ENCODE data around the gene GRHL1. TPM values are rescaled to one million over a fixed set of nuclear protein-coding genes. Genes with fewer than 3 reads are reported as not detected.

Gene GRHL1
- total RNA-seq, 4 donors from 2014 or later, result 0.29 to 1.0 (median 0.75) TPM

DNA sequence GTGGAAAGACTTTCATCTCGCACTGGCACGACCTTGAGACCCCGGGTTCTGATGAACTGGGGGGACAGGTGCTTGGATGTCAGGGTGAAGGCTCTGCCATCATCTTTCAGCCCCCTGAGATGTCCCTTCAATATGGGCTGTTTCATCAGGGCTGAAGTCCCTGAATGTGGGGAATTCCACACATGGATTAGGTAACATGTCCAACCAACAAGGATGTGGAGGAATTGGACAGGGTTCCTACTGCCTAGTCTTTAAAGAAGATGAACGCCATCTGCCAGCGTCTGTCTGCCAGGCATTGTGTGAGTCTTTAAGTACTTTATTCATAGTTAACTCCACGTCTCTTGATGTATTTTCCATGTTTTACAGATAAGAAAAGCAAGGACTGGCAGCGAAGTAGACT is 5.9 kb upstream of the GRHL1 start:
- Histone ChIP-seq H3K4me3 (no peak overlapping the region), H3K27me3 (peaks cover 0 to 8% (median 6%) of the 10 kb centered on the region in 3 donors), H3K4me1 (no peaks in the 10 kb centered on the region), H3K9me3 (no peaks in the 10 kb centered on the region), H3K27ac (no peak overlapping the region), H3K36me3 (no peaks in the 10 kb centered on the region)
- in situ Hi-C loops (cut with MboI; ENCODE audit: low sequenced_read_pairs in 4 of 4), result no loop called here
- no peak for DNase-seq
- no peak for ATAC-seq
- TF ChIP-seq POLR2A (IDR thresholded peaks at IDR 0.05) (no peak), CTCF (IDR thresholded peaks at IDR 0.05 in 4 of 5, conservative IDR thresholded peaks at IDR 0.05 in 1 of 5) (no peak)
- intact Hi-C loops (cut with DNase I; ENCODE audit: low total_unique reads), result no loop called here

- no peak overlapping the region for H3K27ac ChIP-seq
- DNase-seq, result no peak
- no peaks in the 10 kb centered on the region for H3K4me1 ChIP-seq
- no peaks in the 10 kb centered on the region for H3K36me3 ChIP-seq
- H3K9me3 ChIP-seq, result no peaks in the 10 kb centered on the region
- intact Hi-C loops (cut with DNase I; ENCODE audit: low total_unique reads), result no loop called here
- H3K4me3 ChIP-seq, result no peak overlapping the region
- peaks cover 0 to 8% (median 6%) of the 10 kb centered on the region in 3 donors for H3K27me3 ChIP-seq
- in situ Hi-C loops (cut with MboI; ENCODE audit: low sequenced_read_pairs in 4 of 4), result no loop called here
- no peak for TF ChIP-seq POLR2A (IDR thresholded peaks at IDR 0.05)
- TF ChIP-seq CTCF (IDR thresholded peaks at IDR 0.05 in 4 of 5, conservative IDR thresholded peaks at IDR 0.05 in 1 of 5), result no peak
- no peak for ATAC-seq
Observed at GRCh38 chr2:9946076-9946475, 5.4 kb upstream of the GRHL1 start.

GRCh38 chr2:9946818-9947217 is 4.7 kb upstream of the GRHL1 start:
- Histone ChIP-seq H3K4me1 (no peaks in the 10 kb centered on the region), H3K9me3 (no peaks in the 10 kb centered on the region), H3K27me3 (peaks cover 0 to 8% (median 6%) of the 10 kb centered on the region in 3 donors), H3K27ac (no peak overlapping the region), H3K36me3 (no peaks in the 10 kb centered on the region), H3K4me3 (no peak overlapping the region)
- in situ Hi-C loops (cut with MboI; ENCODE audit: low sequenced_read_pairs in 4 of 4), result no loop called here
- DNase-seq, result no peak
- TF ChIP-seq POLR2A (IDR thresholded peaks at IDR 0.05), result no peak
- intact Hi-C loops (cut with DNase I; ENCODE audit: low total_unique reads), result no loop called here
- no peak for ATAC-seq

DNA sequence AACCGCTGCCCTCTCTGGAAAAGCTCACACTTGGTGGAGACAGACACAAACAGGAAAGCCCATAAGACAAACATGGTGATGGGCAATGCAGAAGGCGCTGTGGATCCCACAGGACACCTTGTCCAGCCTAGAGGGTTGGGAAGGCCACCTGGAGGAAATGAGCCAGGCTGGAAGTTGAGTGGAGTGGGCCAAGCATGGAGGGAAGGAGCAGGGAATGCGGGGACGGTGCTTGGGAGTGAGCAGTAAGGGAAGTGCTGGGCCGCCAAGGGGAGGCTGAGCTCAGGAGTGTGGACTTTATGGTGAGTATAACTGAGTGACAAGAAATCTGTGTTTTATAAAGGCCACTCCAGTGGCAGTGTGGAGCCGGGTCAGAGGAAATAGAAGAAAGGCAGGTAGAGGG is 2.8 kb upstream of the GRHL1 start:
- Histone ChIP-seq H3K27ac (no peak overlapping the region), H3K27me3 (peaks cover 0 to 8% (median 6%) of the 10 kb centered on the region in 3 donors), H3K4me1 (peaks cover 0 to 5% of the 10 kb centered on the region in 2 donors), H3K9me3 (no peaks in the 10 kb centered on the region), H3K4me3 (no peak overlapping the region), H3K36me3 (no peaks in the 10 kb centered on the region)
- in situ Hi-C loops (cut with MboI; ENCODE audit: low sequenced_read_pairs in 4 of 4) (no loop called here), intact Hi-C loops (cut with DNase I; ENCODE audit: low total_unique reads) (no loop called here)
- ATAC-seq, result no peak
- DNase-seq, result no peak
- TF ChIP-seq POLR2A (IDR thresholded peaks at IDR 0.05) (no peak), CTCF (IDR thresholded peaks at IDR 0.05 in 4 of 5, conservative IDR thresholded peaks at IDR 0.05 in 1 of 5) (no peak)

DNA sequence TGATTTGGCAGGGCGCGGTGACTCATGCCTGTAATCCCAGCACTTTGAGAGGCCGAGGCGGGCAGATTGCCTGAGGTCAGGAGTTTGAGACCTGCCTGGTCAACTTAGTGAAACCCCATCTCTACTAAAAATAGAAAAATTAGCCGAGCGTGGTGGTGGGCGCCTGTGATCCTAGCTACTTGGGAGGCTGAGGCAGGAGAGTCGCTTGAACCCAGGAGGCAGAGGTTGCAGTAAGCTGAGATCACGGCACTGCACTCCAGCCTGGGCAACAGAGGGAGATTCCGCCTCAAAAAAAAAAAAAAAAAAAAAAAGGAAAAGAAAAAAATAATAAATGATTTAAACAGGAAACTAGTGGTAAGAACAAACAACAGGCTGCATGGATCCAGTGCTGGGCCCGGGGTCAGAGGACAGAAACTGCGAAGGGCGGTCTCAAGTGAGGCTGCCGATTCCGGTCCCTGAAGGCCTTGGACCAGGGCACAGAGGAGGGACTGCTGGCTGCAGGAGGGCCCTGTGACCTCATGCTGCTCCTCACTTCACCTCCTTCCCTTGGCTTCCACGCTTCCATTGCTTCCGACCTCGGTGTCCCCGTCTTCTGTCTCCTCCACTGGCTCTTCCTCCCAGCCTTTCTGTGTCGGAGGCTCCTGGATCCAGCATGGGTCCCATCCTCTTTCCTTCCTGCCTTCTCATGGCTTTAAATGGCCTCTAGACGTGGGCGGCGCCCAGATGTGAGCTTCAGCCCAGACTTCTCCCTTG is 2.1 kb upstream of the GRHL1 start:
- H3K27ac ChIP-seq, result no peak overlapping the region
- peaks cover 0 to 8% (median 5%) of the 10 kb centered on the region in 3 donors for H3K27me3 ChIP-seq
- ATAC-seq (no peak), DNase-seq (no peak)
- no peak overlapping the region for H3K4me3 ChIP-seq
- in situ Hi-C loops (cut with MboI; ENCODE audit: low sequenced_read_pairs in 4 of 4), result no loop called here
- peaks cover 0 to 5% of the 10 kb centered on the region in 2 donors for H3K4me1 ChIP-seq
- no peaks in the 10 kb centered on the region for H3K9me3 ChIP-seq
- TF ChIP-seq CTCF (IDR thresholded peaks at IDR 0.05 in 4 of 5, conservative IDR thresholded peaks at IDR 0.05 in 1 of 5) (no peak), POLR2A (IDR thresholded peaks at IDR 0.05) (no peak)
- intact Hi-C loops (cut with DNase I; ENCODE audit: low total_unique reads), result no loop called here
- H3K36me3 ChIP-seq, result no peaks in the 10 kb centered on the region
